Glomerular visceral epithelial cell (primary cell): ENCODE measurements around the gene AIM2.

Source experiments
- DNase-seq: peaks from one replicate; pipeline ENCODE4 v3.0.0-alpha.2; 2016; ENCODE audit errors: extremely low spot score

The AIM2 gene

GRCh38 chr1:159015440-159015909 is 61.1 kb downstream of the AIM2 start:
- peak; percentile 79 for DNase-seq

DNA sequence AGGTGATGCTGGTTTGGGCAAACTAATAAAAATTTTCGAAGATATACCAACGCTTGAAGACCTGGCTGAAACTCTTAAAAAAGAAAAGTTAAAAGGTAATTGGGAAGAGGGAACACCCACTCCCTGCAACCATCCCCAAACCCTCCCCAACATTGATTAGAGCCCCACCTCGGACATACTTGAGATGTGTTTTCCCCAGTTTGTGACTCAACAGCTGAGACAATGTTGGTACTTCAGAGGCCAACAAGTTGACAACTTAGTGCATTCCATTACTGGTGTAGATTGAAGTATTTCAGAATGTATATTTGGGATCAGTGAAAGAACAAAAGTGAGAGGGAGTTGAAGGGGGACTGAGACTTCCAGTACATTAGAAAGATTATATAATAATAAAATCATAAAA is 61.7 kb downstream of the AIM2 start:
- no peak for DNase-seq

- DNase-seq: no peak
These were observed 62.5 kb downstream of the AIM2 start for GRCh38 chr1:159014003-159014571.

- no peak for DNase-seq
These were observed 64.1 kb downstream of the AIM2 start for GRCh38 chr1:159012495-159012894.
